Measurements from ENCODE around the gene COQ2.

GRCh38 chr4:83252782-83253405 is 31.7 kb downstream of the COQ2 start:
- peak; percentile 24 to 72 (median 46) for TF ChIP-seq CTCF (IDR thresholded peaks at IDR 0.05)
- TF ChIP-seq POLR2A (IDR thresholded peaks at IDR 0.05) = no peak

Measured in heart left ventricle (tissue), 13 donors.